DOHH2 (cell line): Measurements from ENCODE around the gene TCP1.

Source experiments
- H3F3A ChIP-seq: fragments of 200-600 bp; sonication (generic), shearing (Covaris generic); 2 replicates; pipeline ENCODE4 v1.6.0; 2016; ENCODE audit warnings: antibody characterized with exemption, mild to moderate bottlenecking; ENCODE audit not compliant: control insufficient read depth, insufficient read depth
- H3K27ac ChIP-seq: fragments of 200-600 bp; sonication (generic); 2 replicates; pipeline ENCODE4 v1.5.1; 2014; ENCODE audit warnings: low read depth, mild to moderate bottlenecking, low read length, moderate library complexity
- H3K27me3 ChIP-seq: fragments of 200-600 bp; sonication (generic); 2 replicates; pipeline ENCODE4 v1.6.1; 2014; ENCODE audit warnings: mild to moderate bottlenecking, low read length, mixed read lengths; ENCODE audit not compliant: control insufficient read depth
- H3K36me3 ChIP-seq: fragments of 200-600 bp; sonication (generic); 2 replicates; pipeline ENCODE4 v1.6.1; 2014; ENCODE audit warnings: mild to moderate bottlenecking, low read length, moderate library complexity, mixed read lengths; ENCODE audit not compliant: control insufficient read depth
- H3K4me1 ChIP-seq: fragments of 200-600 bp; sonication (generic); 2 replicates; pipeline ENCODE4 v1.6.1; 2014; ENCODE audit warnings: mild to moderate bottlenecking, low read length, mixed read lengths; ENCODE audit not compliant: control insufficient read depth
- H3K4me2 ChIP-seq: fragments of 200-600 bp; sonication (generic); 2 replicates; pipeline ENCODE4 v1.6.0; 2014; ENCODE audit warnings: mild to moderate bottlenecking, low read length, moderate library complexity
- H3K4me3 ChIP-seq: fragments of 200-600 bp; sonication (generic); 2 replicates; pipeline ENCODE4 v1.5.1; 2014; ENCODE audit warnings: mild to moderate bottlenecking, low read length, mixed read lengths
- H3K79me2 ChIP-seq: fragments of 200-600 bp; sonication (generic); 2 replicates; pipeline ENCODE4 v1.6.1; 2014; ENCODE audit warnings: mild to moderate bottlenecking, low read length, mixed read lengths; ENCODE audit not compliant: control insufficient read depth
- H3K9me2 ChIP-seq: fragments of 200-600 bp; sonication (generic); replicated peaks from 2 replicates; pipeline ENCODE4 v1.6.1; 2014; ENCODE audit warnings: mild to moderate bottlenecking, low read length, mixed read lengths; ENCODE audit not compliant: control insufficient read depth
- H3K9me3 ChIP-seq: fragments of 200-600 bp; sonication (generic); 2 replicates; pipeline ENCODE4 v1.6.1; 2014; ENCODE audit warnings: antibody characterized with exemption, low read length, mixed read lengths; ENCODE audit not compliant: control insufficient read depth, insufficient read depth
- H4K20me1 ChIP-seq: fragments of 200-600 bp; sonication (generic); 2 replicates; pipeline ENCODE4 v1.6.0; 2014; ENCODE audit warnings: low read depth, mild to moderate bottlenecking, antibody characterized with exemption, low read length, moderate library complexity; ENCODE audit not compliant: control insufficient read depth, insufficient read depth
- CTCF ChIP-seq: fragments of 200-600 bp; sonication (generic); IDR thresholded peaks from one replicate; pipeline ENCODE4 v1.5.1; 2014; ENCODE audit warnings: antibody characterized with exemption, mild to moderate bottlenecking, low read depth, low read length; ENCODE audit not compliant: poor library complexity, severe bottlenecking
- EZH2phosphoT487 ChIP-seq: fragments of 200-600 bp; sonication (generic); IDR thresholded peaks from 2 replicates; pipeline ENCODE4 v1.6.1; 2017; ENCODE audit warnings: borderline replicate concordance, mild to moderate bottlenecking, antibody characterized with exemption, low read length, moderate library complexity, mixed read lengths

Gene TCP1

GRCh38 chr6:159809149-159809548 lies 19.7 kb upstream of the TCP1 start:
- H3K4me3 ChIP-seq: no peak overlapping the region
- TF ChIP-seq CTCF: no peak
- H3K36me3 ChIP-seq: no peaks in the 10 kb centered on the region
- no peaks in the 10 kb centered on the region for H3K79me2 ChIP-seq
- no peaks in the 10 kb centered on the region for H3K27me3 ChIP-seq
- H3K27ac ChIP-seq: no peak overlapping the region
- H4K20me1 ChIP-seq: no peaks in the 10 kb centered on the region
- H3K9me2 ChIP-seq: no peaks in the 10 kb centered on the region
- H3K4me1 ChIP-seq: no peaks in the 10 kb centered on the region
- H3F3A ChIP-seq: no peaks in the 10 kb centered on the region
- H3K9me3 ChIP-seq: no peaks in the 10 kb centered on the region
- no peak overlapping the region for H3K4me2 ChIP-seq

GRCh38 chr6:159808647-159809046 lies 19.2 kb upstream of the TCP1 start:
- Histone ChIP-seq H3K4me2 (no peak overlapping the region), H3K79me2 (no peaks in the 10 kb centered on the region), H4K20me1 (no peaks in the 10 kb centered on the region), H3K4me1 (no peaks in the 10 kb centered on the region), H3K4me3 (no peak overlapping the region), H3K27ac (no peak overlapping the region), H3K9me3 (no peaks in the 10 kb centered on the region), H3F3A (no peaks in the 10 kb centered on the region), H3K27me3 (no peaks in the 10 kb centered on the region), H3K9me2 (no peaks in the 10 kb centered on the region), H3K36me3 (no peaks in the 10 kb centered on the region)
- TF ChIP-seq CTCF (no peak), EZH2phosphoT487 (no peak)

GRCh38 chr6:159807150-159807858 lies 17.9 kb upstream of the TCP1 start:
- TF ChIP-seq EZH2phosphoT487 (no peak), CTCF (no peak)
- no peak overlapping the region for H3K27ac ChIP-seq

More at GRCh38 chr6:159807150-159807858, 17.9 kb upstream of the TCP1 start:
- H3K4me1 ChIP-seq: no peaks in the 10 kb centered on the region
- H3K4me3 ChIP-seq: no peak overlapping the region
- H3K36me3 ChIP-seq: no peaks in the 10 kb centered on the region
- H3K9me3 ChIP-seq: no peaks in the 10 kb centered on the region
- H3K9me2 ChIP-seq: no peaks in the 10 kb centered on the region
- H3K79me2 ChIP-seq: no peaks in the 10 kb centered on the region
- H3K27me3 ChIP-seq: no peaks in the 10 kb centered on the region
- no peak overlapping the region for H3K4me2 ChIP-seq
- no peaks in the 10 kb centered on the region for H4K20me1 ChIP-seq
- H3F3A ChIP-seq: no peaks in the 10 kb centered on the region
